Left renal pelvis (tissue), 4 donors: ENCODE measurements around the gene ECHS1. TPM values are rescaled to one million over a fixed set of nuclear protein-coding genes. Genes with fewer than 3 reads are reported as not detected.

Experiments
- polyA plus RNA-seq, 4 donors: library from polyadenylated mRNA; unstranded; fragments of 120-200 nt; gene quantifications; one replicate each; pipeline ENCODE4 v1.2.1, GENCODE V29; 2013; ENCODE audit not compliant: insufficient read length in 4 of 4

Gene ECHS1
- polyA plus RNA-seq, 4 donors, result 63.5 to 150 (median 134) TPM

Other genes starting within 250 kb of the ECHS1 start
- gene KNDC1, start 213.1 kb downstream of the ECHS1 start, polyA plus RNA-seq, result 1 to 10 TPM; 2.5 to 10.0 (median 6.9) TPM
- gene UTF1, start 143.1 kb downstream of the ECHS1 start, polyA plus RNA-seq, result under 1 TPM in 1 of 4 donors, not detected in 3; 0.12 TPM
- under 1 TPM; 0.10 to 0.34 (median 0.23) TPM for gene VENTX, start 135.5 kb downstream of the ECHS1 start, polyA plus RNA-seq
- 1 to 10 TPM in 3 of 4 donors, under 1 TPM in 1; 0.99 to 5.0 (median 2.1) TPM for gene ADAM8, start 96.5 kb downstream of the ECHS1 start, polyA plus RNA-seq
- gene TUBGCP2, start 64.5 kb downstream of the ECHS1 start, polyA plus RNA-seq, result 10 to 100 TPM; 45.5 to 81.2 (median 55.8) TPM
- gene ZNF511, start 64.4 kb downstream of the ECHS1 start, polyA plus RNA-seq, result 10 to 100 TPM; 33.9 to 41.4 (median 38.0) TPM
- under 1 TPM in 2 of 4 donors, not detected in 2; 0.24 to 0.59 TPM for gene CALY, start 36.5 kb downstream of the ECHS1 start, polyA plus RNA-seq
- 1 to 10 TPM in 3 of 4 donors, under 1 TPM in 1; 0.41 to 7.5 (median 2.3) TPM for gene PRAP1, start 26.0 kb downstream of the ECHS1 start, polyA plus RNA-seq
- gene FUOM, start 15.3 kb downstream of the ECHS1 start, polyA plus RNA-seq, result 10 to 100 TPM; 10.8 to 25.1 (median 15.4) TPM
- gene PAOX, start 5.9 kb upstream of the ECHS1 start, polyA plus RNA-seq, result 1 to 10 TPM; 4.3 to 7.7 (median 4.4) TPM
- 10 to 100 TPM; 55.4 to 94.7 (median 66.1) TPM for gene MTG1, start 20.8 kb upstream of the ECHS1 start, polyA plus RNA-seq
- 1 to 10 TPM; 3.3 to 7.3 (median 3.8) TPM for gene SPRN, start 51.3 kb upstream of the ECHS1 start, polyA plus RNA-seq
- 1 to 10 TPM in 3 of 4 donors, under 1 TPM in 1; 0.86 to 3.6 (median 2.1) TPM for gene SCART1, start 80.6 kb upstream of the ECHS1 start, polyA plus RNA-seq
- 1 to 10 TPM in 2 of 4 donors, under 1 TPM in 2; 0.67 to 2.3 (median 1.1) TPM for gene CYP2E1, start 154.0 kb upstream of the ECHS1 start, polyA plus RNA-seq
- gene SYCE1, start 192.2 kb upstream of the ECHS1 start, polyA plus RNA-seq, result under 1 TPM; 0.20 to 0.63 (median 0.42) TPM